Neutrophil (primary cell): ENCODE measurements around the gene MYRFL.

Experiments
- H3K27ac ChIP-seq: fragments of 200-600 bp; sonication (generic); 2 replicates; pipeline ENCODE4 v1.5.1; 2016; ENCODE audit warnings: mild to moderate bottlenecking, moderate library complexity
- H3K27me3 ChIP-seq: fragments of 200-600 bp; sonication (generic); 2 replicates; pipeline ENCODE4 v1.6.0; 2016; ENCODE audit warnings: mild to moderate bottlenecking
- H3K36me3 ChIP-seq: fragments of 200-600 bp; sonication (generic); 2 replicates; pipeline ENCODE4 v1.5.1; 2017
- H3K4me1 ChIP-seq, 2 experiments: fragments of 200-600 bp in 1 of 2; sonication (generic) in 1 of 2; 1 replicate in 1 of 2; 2 replicates in 1 of 2; pipeline versions ENCODE4 v1.5.1 to v1.6.1; 2013 to 2016; ENCODE audit warnings: low read depth in 1 of 2, low read length in 1 of 2, mild to moderate bottlenecking in 1 of 2, moderate library complexity in 1 of 2; ENCODE audit not compliant: control insufficient read depth in 1 of 2, insufficient read depth in 1 of 2
- H3K4me3 ChIP-seq, 2 experiments: fragments of 200-600 bp in 1 of 2; sonication (generic) in 1 of 2; 1 replicate in 1 of 2; 2 replicates in 1 of 2; pipeline ENCODE4 v1.5.1; 2013 to 2016; ENCODE audit warnings: low read depth in 1 of 2, low read length in 1 of 2, mild to moderate bottlenecking in 1 of 2, moderate library complexity in 1 of 2
- H3K9me3 ChIP-seq: fragments of 200-600 bp; sonication (generic); 2 replicates; pipeline ENCODE4 v1.5.1; 2016
- CTCF ChIP-seq: fragments of 200-600 bp; sonication (generic); IDR thresholded peaks from 2 replicates; pipeline ENCODE4 v1.5.1; 2016; ENCODE audit warnings: antibody characterized with exemption

The MYRFL gene

GRCh38 chr12:69824028-69824427 is 999 bp upstream of the MYRFL start:
- TF ChIP-seq CTCF: no peak
- no peaks in the 10 kb centered on the region for H3K36me3 ChIP-seq
- no peaks in the 10 kb centered on the region for H3K9me3 ChIP-seq
- H3K27me3 ChIP-seq: peaks cover 12% of the 10 kb centered on the region
- H3K4me3 ChIP-seq: no peak overlapping the region
- H3K4me1 ChIP-seq: no peaks in the 10 kb centered on the region
- no peak overlapping the region for H3K27ac ChIP-seq

GRCh38 chr12:69828897-69829296 is 3.9 kb downstream of the MYRFL start:
- Histone ChIP-seq H3K9me3 (no peaks in the 10 kb centered on the region), H3K27me3 (peaks cover 31% of the 10 kb centered on the region), H3K36me3 (no peaks in the 10 kb centered on the region), H3K27ac (no peak overlapping the region), H3K4me1 (no peaks in the 10 kb centered on the region), H3K4me3 (no peak overlapping the region)
- TF ChIP-seq CTCF: no peak

- no peak for TF ChIP-seq CTCF
- Histone ChIP-seq H3K9me3 (no peaks in the 10 kb centered on the region), H3K27ac (no peak overlapping the region), H3K4me3 (no peak overlapping the region), H3K27me3 (peaks cover 27% of the 10 kb centered on the region), H3K36me3 (no peaks in the 10 kb centered on the region), H3K4me1 (no peaks in the 10 kb centered on the region)
Observed at GRCh38 chr12:69833696-69834095, 8.7 kb downstream of the MYRFL start.

- Histone ChIP-seq H3K36me3 (no peaks in the 10 kb centered on the region), H3K9me3 (no peaks in the 10 kb centered on the region), H3K4me3 (no peak overlapping the region), H3K27ac (no peak overlapping the region), H3K4me1 (no peaks in the 10 kb centered on the region), H3K27me3 (peaks cover 22% of the 10 kb centered on the region)
- TF ChIP-seq CTCF: no peak
Observed at GRCh38 chr12:69834147-69834546, 9.1 kb downstream of the MYRFL start.

GRCh38 chr12:69834576-69834975 is 9.5 kb downstream of the MYRFL start:
- no peak for TF ChIP-seq CTCF
- H3K27me3 ChIP-seq: peaks cover 18% of the 10 kb centered on the region

GRCh38 chr12:69835081-69835480 is 10.1 kb downstream of the MYRFL start:
- no peaks in the 10 kb centered on the region for H3K36me3 ChIP-seq
- H3K4me3 ChIP-seq: no peak overlapping the region
- no peak for TF ChIP-seq CTCF
- no peak overlapping the region for H3K27ac ChIP-seq
- H3K27me3 ChIP-seq: peaks cover 16% of the 10 kb centered on the region
- no peaks in the 10 kb centered on the region for H3K4me1 ChIP-seq
- H3K9me3 ChIP-seq: no peaks in the 10 kb centered on the region

More at GRCh38 chr12:69834576-69834975, 9.5 kb downstream of the MYRFL start:
- Histone ChIP-seq H3K27ac (no peak overlapping the region), H3K9me3 (no peaks in the 10 kb centered on the region), H3K36me3 (no peaks in the 10 kb centered on the region), H3K4me1 (no peaks in the 10 kb centered on the region), H3K4me3 (no peak overlapping the region)
